Suppressor macrophage treated with lipopolysaccharide for 1 hour (primary cell): ENCODE measurements around the gene SDCBP2.
A peak's percentile ranks its signal among the peaks of the same experiment; 100 is the strongest.

ENCODE experiments used
- DNase-seq, 3 donors: peaks; one replicate each; pipeline ENCODE4 v3.0.0-alpha.2; 2020 to 2022

SDCBP2 gene

GRCh38 chr20:1328680-1329330 is at the start of gene SDCBP2:
Gene SDCBP2 (minus strand): TSS chr20:1329139. CDS start chr20:1320416, 8,723 bp downstream.
- no peak for DNase-seq

- DNase-seq, result peak in 1 of 3 donors; percentile 40
Measured at GRCh38 chr20:1378735-1379125, 49.8 kb upstream of the SDCBP2 start.

GRCh38 chr20:1377984-1378734 is 49.2 kb upstream of the SDCBP2 start:
- DNase-seq, result no peak

- DNase-seq, result no peak
Measured at GRCh38 chr20:1377341-1377871, 48.5 kb upstream of the SDCBP2 start.

GRCh38 chr20:1376408-1377270 is 47.7 kb upstream of the SDCBP2 start:
- peak; percentile 85 to 92 (median 92) for DNase-seq

- DNase-seq, result peak in 2 of 3 donors; percentile 64 to 75
Measured at GRCh38 chr20:1376007-1376406, 47.1 kb upstream of the SDCBP2 start.

GRCh38 chr20:1375515-1375914 is 46.6 kb upstream of the SDCBP2 start:
- DNase-seq, result peak; percentile 58 to 68 (median 63)

GRCh38 chr20:1374246-1374645 is 45.3 kb upstream of the SDCBP2 start:
- DNase-seq, result no peak

GRCh38 chr20:1373614-1374013 is 44.7 kb upstream of the SDCBP2 start:
- no peak for DNase-seq

- no peak for DNase-seq
Measured at GRCh38 chr20:1373036-1373435, 44.1 kb upstream of the SDCBP2 start.

GRCh38 chr20:1371830-1372539 is 43.0 kb upstream of the SDCBP2 start:
- DNase-seq, result no peak

- no peak for DNase-seq
Measured at GRCh38 chr20:1371202-1371782, 42.4 kb upstream of the SDCBP2 start.

GRCh38 chr20:1370548-1371110 is 41.7 kb upstream of the SDCBP2 start:
- peak in 1 of 3 donors; percentile 26 for DNase-seq

- no peak for DNase-seq
Measured at GRCh38 chr20:1369970-1370369, 41.0 kb upstream of the SDCBP2 start.

- DNase-seq, result no peak
Measured at GRCh38 chr20:1368448-1369199, 39.7 kb upstream of the SDCBP2 start.

GRCh38 chr20:1367479-1367878 is 38.5 kb upstream of the SDCBP2 start:
- no peak for DNase-seq

GRCh38 chr20:1364106-1364505 is 35.2 kb upstream of the SDCBP2 start:
- DNase-seq, result no peak

GRCh38 chr20:1363522-1363921 is 34.6 kb upstream of the SDCBP2 start:
- no peak for DNase-seq

- peak in 2 of 3 donors; percentile 29 to 35 for DNase-seq
Measured at GRCh38 chr20:1362484-1362883, 33.5 kb upstream of the SDCBP2 start.

GRCh38 chr20:1360094-1360846 is 31.3 kb upstream of the SDCBP2 start:
- DNase-seq, result no peak
